DOHH2 (cell line): ENCODE measurements around the gene CASP10.

ENCODE experiments used
- H3F3A ChIP-seq: fragments of 200-600 bp; sonication (generic), shearing (Covaris generic); 2 replicates; pipeline ENCODE4 v1.6.0; 2016; ENCODE audit warnings: antibody characterized with exemption, mild to moderate bottlenecking; ENCODE audit not compliant: control insufficient read depth, insufficient read depth
- H3K27ac ChIP-seq: fragments of 200-600 bp; sonication (generic); 2 replicates; pipeline ENCODE4 v1.5.1; 2014; ENCODE audit warnings: low read depth, mild to moderate bottlenecking, low read length, moderate library complexity
- H3K27me3 ChIP-seq: fragments of 200-600 bp; sonication (generic); 2 replicates; pipeline ENCODE4 v1.6.1; 2014; ENCODE audit warnings: mild to moderate bottlenecking, low read length, mixed read lengths; ENCODE audit not compliant: control insufficient read depth
- H3K36me3 ChIP-seq: fragments of 200-600 bp; sonication (generic); 2 replicates; pipeline ENCODE4 v1.6.1; 2014; ENCODE audit warnings: mild to moderate bottlenecking, low read length, moderate library complexity, mixed read lengths; ENCODE audit not compliant: control insufficient read depth
- H3K4me1 ChIP-seq: fragments of 200-600 bp; sonication (generic); 2 replicates; pipeline ENCODE4 v1.6.1; 2014; ENCODE audit warnings: mild to moderate bottlenecking, low read length, mixed read lengths; ENCODE audit not compliant: control insufficient read depth
- H3K4me2 ChIP-seq: fragments of 200-600 bp; sonication (generic); 2 replicates; pipeline ENCODE4 v1.6.0; 2014; ENCODE audit warnings: mild to moderate bottlenecking, low read length, moderate library complexity
- H3K4me3 ChIP-seq: fragments of 200-600 bp; sonication (generic); 2 replicates; pipeline ENCODE4 v1.5.1; 2014; ENCODE audit warnings: mild to moderate bottlenecking, low read length, mixed read lengths
- H3K79me2 ChIP-seq: fragments of 200-600 bp; sonication (generic); 2 replicates; pipeline ENCODE4 v1.6.1; 2014; ENCODE audit warnings: mild to moderate bottlenecking, low read length, mixed read lengths; ENCODE audit not compliant: control insufficient read depth
- H3K9me2 ChIP-seq: fragments of 200-600 bp; sonication (generic); replicated peaks from 2 replicates; pipeline ENCODE4 v1.6.1; 2014; ENCODE audit warnings: mild to moderate bottlenecking, low read length, mixed read lengths; ENCODE audit not compliant: control insufficient read depth
- H3K9me3 ChIP-seq: fragments of 200-600 bp; sonication (generic); 2 replicates; pipeline ENCODE4 v1.6.1; 2014; ENCODE audit warnings: antibody characterized with exemption, low read length, mixed read lengths; ENCODE audit not compliant: control insufficient read depth, insufficient read depth
- H4K20me1 ChIP-seq: fragments of 200-600 bp; sonication (generic); 2 replicates; pipeline ENCODE4 v1.6.0; 2014; ENCODE audit warnings: low read depth, mild to moderate bottlenecking, antibody characterized with exemption, low read length, moderate library complexity; ENCODE audit not compliant: control insufficient read depth, insufficient read depth
- CTCF ChIP-seq: fragments of 200-600 bp; sonication (generic); IDR thresholded peaks from one replicate; pipeline ENCODE4 v1.5.1; 2014; ENCODE audit warnings: antibody characterized with exemption, mild to moderate bottlenecking, low read depth, low read length; ENCODE audit not compliant: poor library complexity, severe bottlenecking
- EZH2phosphoT487 ChIP-seq: fragments of 200-600 bp; sonication (generic); IDR thresholded peaks from 2 replicates; pipeline ENCODE4 v1.6.1; 2017; ENCODE audit warnings: borderline replicate concordance, mild to moderate bottlenecking, antibody characterized with exemption, low read length, moderate library complexity, mixed read lengths

CASP10 gene

GRCh38 chr2:201174687-201175086 is 8.3 kb upstream of the CASP10 start:
- Histone ChIP-seq H3K27ac (no peak overlapping the region), H3K4me1 (no peaks in the 10 kb centered on the region), H3K9me3 (no peaks in the 10 kb centered on the region), H3K36me3 (no peaks in the 10 kb centered on the region), H3K9me2 (no peaks in the 10 kb centered on the region), H4K20me1 (no peaks in the 10 kb centered on the region), H3F3A (no peaks in the 10 kb centered on the region), H3K4me2 (no peak overlapping the region), H3K4me3 (no peak overlapping the region), H3K27me3 (peaks cover 16% of the 10 kb centered on the region; the same call in 1 of the 2 replicates), H3K79me2 (no peaks in the 10 kb centered on the region)
- no peak for TF ChIP-seq CTCF
- no peak for TF ChIP-seq EZH2phosphoT487

- Histone ChIP-seq H3K4me3 (no peak overlapping the region), H3F3A (no peaks in the 10 kb centered on the region), H3K36me3 (no peaks in the 10 kb centered on the region), H3K4me1 (no peaks in the 10 kb centered on the region), H3K9me2 (no peaks in the 10 kb centered on the region), H3K27me3 (peaks cover 10% of the 10 kb centered on the region; the same call in 1 of the 2 replicates), H3K79me2 (no peaks in the 10 kb centered on the region), H3K9me3 (no peaks in the 10 kb centered on the region), H3K27ac (no peak overlapping the region), H3K4me2 (no peak overlapping the region), H4K20me1 (no peaks in the 10 kb centered on the region)
- TF ChIP-seq EZH2phosphoT487 = no peak
- no peak for TF ChIP-seq CTCF
These were observed 6.9 kb upstream of the CASP10 start for GRCh38 chr2:201176081-201176481.

GRCh38 chr2:201180010-201180409 is 2.9 kb upstream of the CASP10 start:
- Histone ChIP-seq H3K9me3 (no peaks in the 10 kb centered on the region), H3K27me3 (peaks cover 35% of the 10 kb centered on the region), H3K36me3 (no peaks in the 10 kb centered on the region), H3F3A (no peaks in the 10 kb centered on the region), H3K4me2 (no peak overlapping the region), H3K27ac (no peak overlapping the region), H3K9me2 (no peaks in the 10 kb centered on the region), H3K79me2 (no peaks in the 10 kb centered on the region), H4K20me1 (no peaks in the 10 kb centered on the region), H3K4me1 (peaks cover 12% of the 10 kb centered on the region), H3K4me3 (no peak overlapping the region)
- TF ChIP-seq CTCF = no peak
- no peak for TF ChIP-seq EZH2phosphoT487

DNA sequence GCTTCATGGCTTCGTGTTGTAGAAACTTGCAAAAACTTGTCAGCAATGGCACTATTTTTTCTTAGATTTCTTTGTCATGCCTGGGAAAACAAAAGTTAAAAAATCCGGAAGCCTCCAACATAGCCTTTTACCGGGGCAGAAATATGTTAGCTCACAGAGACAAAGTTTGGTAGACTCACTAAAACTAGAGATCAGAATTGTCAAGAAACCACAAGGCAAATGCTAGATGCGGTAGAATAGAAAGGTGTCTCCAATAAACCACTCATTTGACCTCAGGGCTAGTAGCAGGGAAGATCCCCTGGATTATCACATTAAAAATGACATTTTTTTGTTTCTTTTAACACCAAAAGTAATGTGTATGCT is 405 bp downstream of the CASP10 start:
- no peaks in the 10 kb centered on the region for H3K79me2 ChIP-seq
- no peak overlapping the region for H3K27ac ChIP-seq
- no peaks in the 10 kb centered on the region for H3K36me3 ChIP-seq

More for the DNA sequence above, 405 bp downstream of the CASP10 start:
- TF ChIP-seq EZH2phosphoT487 = no peak
- no peak for TF ChIP-seq CTCF
- no peaks in the 10 kb centered on the region for H3K9me2 ChIP-seq
- H4K20me1 ChIP-seq = no peaks in the 10 kb centered on the region
- H3K4me1 ChIP-seq = peaks cover 12% of the 10 kb centered on the region
- no peaks in the 10 kb centered on the region for H3F3A ChIP-seq
- H3K27me3 ChIP-seq = peaks cover 62% of the 10 kb centered on the region
- H3K4me2 ChIP-seq = peak overlapping the region; percentile 59
- peak overlapping the region; percentile 50 for H3K4me3 ChIP-seq
- no peaks in the 10 kb centered on the region for H3K9me3 ChIP-seq
